ENCODE results near the gene STOX2. TPM values are rescaled to one million over a fixed set of nuclear protein-coding genes. Genes with fewer than 3 reads are reported as not detected.
A peak's percentile ranks its signal among the peaks of the same experiment; 100 is the strongest.

Gene STOX2
- total RNA-seq (10 to 100 TPM in 2 of 9 donors, 1 to 10 TPM in 7; 3.3 to 12.9 (median 5.6) TPM), polyA plus RNA-seq (1 to 10 TPM; 1.1 to 6.6 (median 2.6) TPM)
- long read RNA-seq, donor 1: 0 reads
- long read RNA-seq, donor 2: 0 reads
- long read RNA-seq, donor 3: 0 reads
- long read RNA-seq, donor 4: 0 reads
- long read RNA-seq, donor 5, partial matches to known transcripts: 0 of 1 reads
- long read RNA-seq, donor 5, other reads (novel, unspliced or antisense): 1 of 1 reads
- long read RNA-seq, donor 6, partial matches to known transcripts: 2 of 2 reads
- long read RNA-seq, donor 6, other reads (novel, unspliced or antisense): 0 of 2 reads
- long read RNA-seq, donor 7, partial matches to known transcripts: 0 of 1 reads
- long read RNA-seq, donor 7, other reads (novel, unspliced or antisense): 0 of 1 reads
- long read RNA-seq, donor 8: 0 reads
- long read RNA-seq, donor 9: 0 reads
- long read RNA-seq, donor 10: 0 reads

- Histone ChIP-seq H3K27ac (peak within 1 kb of the TSS in 3 of 5 donors; percentile 24 to 68 (median 45)), H3K36me3 (replicated peaks in 1 of 2) (no peaks in the 10 kb centered on the region), H3K4me3 (peak within 1 kb of the TSS in 2 of 4 donors; percentile 71 to 74), H3K27me3 (peaks cover 6% of the 10 kb centered on the region), H3K9me3 (replicated peaks in 1 of 3) (no peaks in the 10 kb centered on the region), H3K4me1 (replicated peaks in 1 of 2) (peaks cover 5 to 17% of the 10 kb centered on the region in 2 donors)
- TF ChIP-seq POLR2A (IDR thresholded peaks at IDR 0.05) (peak in 1 of 2 donors; percentile 76), CTCF (IDR thresholded peaks at IDR 0.05) (no peak)
- DNase-seq: peak; percentile 56 to 92 (median 79)
- 0 to 1% (median 1%) methylated on average over 24 to 45 of the region's 45 CpGs for WGBS, 4 donors
- intact Hi-C loops (cut with DNase I): no loop called here
Observed at GRCh38 chr4:183905081-183905592, at the start of gene STOX2. TSS of gene STOX2 (plus strand) at chr4:183905307. CDS start at chr4:183906791, 1,484 bp downstream.

GRCh38 chr4:183855323-183856190 lies 49.5 kb upstream of the STOX2 start:
- H3K4me1 ChIP-seq (replicated peaks in 1 of 2): no peaks in the 10 kb centered on the region
- no peaks in the 10 kb centered on the region for H3K9me3 ChIP-seq (replicated peaks in 1 of 3)
- H3K4me3 ChIP-seq: no peak overlapping the region
- intact Hi-C loops (cut with DNase I): no loop called here
- WGBS, 4 donors: 74 to 83% (median 80%) methylated on average over 14 of the region's 14 CpGs
- H3K27ac ChIP-seq: no peak overlapping the region
- no peaks in the 10 kb centered on the region for H3K27me3 ChIP-seq
- no peaks in the 10 kb centered on the region for H3K36me3 ChIP-seq (replicated peaks in 1 of 2)
- TF ChIP-seq CTCF (IDR thresholded peaks at IDR 0.05) (no peak), POLR2A (IDR thresholded peaks at IDR 0.05) (no peak)
- DNase-seq: no peak

GRCh38 chr4:183857040-183857439 lies 48.1 kb upstream of the STOX2 start:
- 65 to 92% (median 88%) methylated on average over 1 to 5 of the region's 5 CpGs for WGBS, 4 donors
- no peak for DNase-seq
- no peak for TF ChIP-seq CTCF (IDR thresholded peaks at IDR 0.05)
- TF ChIP-seq POLR2A (IDR thresholded peaks at IDR 0.05): no peak
- no peak overlapping the region for H3K27ac ChIP-seq
- H3K9me3 ChIP-seq (replicated peaks in 1 of 3): no peaks in the 10 kb centered on the region
- intact Hi-C loops (cut with DNase I): no loop called here
- H3K4me1 ChIP-seq (replicated peaks in 1 of 2): no peaks in the 10 kb centered on the region
- H3K27me3 ChIP-seq: no peaks in the 10 kb centered on the region
- H3K36me3 ChIP-seq (replicated peaks in 1 of 2): no peaks in the 10 kb centered on the region
- H3K4me3 ChIP-seq: no peak overlapping the region
